ENCODE data around the gene ACTL8.

DNA sequence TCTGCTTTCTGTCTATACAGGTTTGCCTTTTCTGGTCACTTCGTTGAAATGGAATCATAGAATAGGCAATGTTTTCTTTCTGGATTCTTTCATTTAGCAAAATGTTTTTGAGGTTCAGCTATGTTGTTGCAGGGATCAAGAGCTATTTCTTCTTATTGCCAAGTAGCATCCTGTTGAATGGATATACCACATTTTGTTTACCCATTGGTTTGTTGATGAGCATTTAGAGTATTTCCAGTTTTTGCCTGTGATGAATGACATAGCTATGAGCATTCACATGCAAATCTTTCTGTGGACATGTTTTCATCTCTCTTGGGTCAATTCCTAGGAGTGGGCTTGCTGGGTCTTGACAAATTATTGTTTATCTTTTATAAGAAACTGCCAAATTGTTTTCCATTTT, 115.5 kb downstream of the ACTL8 start:
- no peak for TF ChIP-seq REST (IDR thresholded peaks at IDR 0.05; ENCODE audit: low read depth)
- no peak for TF ChIP-seq POLR2A (IDR thresholded peaks at IDR 0.05; ENCODE audit: borderline replicate concordance, extremely low read depth, insufficient read depth, insufficient read length)
- TF ChIP-seq CTCF (IDR thresholded peaks at IDR 0.05 in 2 of 3, conservative IDR thresholded peaks at IDR 0.05 in 1 of 3; ENCODE audit: borderline replicate concordance in 1 of 3, insufficient read depth in 1 of 3, low read depth in 2 of 3, low read length in 2 of 3) = no peak
- TF ChIP-seq, protein P1, sequence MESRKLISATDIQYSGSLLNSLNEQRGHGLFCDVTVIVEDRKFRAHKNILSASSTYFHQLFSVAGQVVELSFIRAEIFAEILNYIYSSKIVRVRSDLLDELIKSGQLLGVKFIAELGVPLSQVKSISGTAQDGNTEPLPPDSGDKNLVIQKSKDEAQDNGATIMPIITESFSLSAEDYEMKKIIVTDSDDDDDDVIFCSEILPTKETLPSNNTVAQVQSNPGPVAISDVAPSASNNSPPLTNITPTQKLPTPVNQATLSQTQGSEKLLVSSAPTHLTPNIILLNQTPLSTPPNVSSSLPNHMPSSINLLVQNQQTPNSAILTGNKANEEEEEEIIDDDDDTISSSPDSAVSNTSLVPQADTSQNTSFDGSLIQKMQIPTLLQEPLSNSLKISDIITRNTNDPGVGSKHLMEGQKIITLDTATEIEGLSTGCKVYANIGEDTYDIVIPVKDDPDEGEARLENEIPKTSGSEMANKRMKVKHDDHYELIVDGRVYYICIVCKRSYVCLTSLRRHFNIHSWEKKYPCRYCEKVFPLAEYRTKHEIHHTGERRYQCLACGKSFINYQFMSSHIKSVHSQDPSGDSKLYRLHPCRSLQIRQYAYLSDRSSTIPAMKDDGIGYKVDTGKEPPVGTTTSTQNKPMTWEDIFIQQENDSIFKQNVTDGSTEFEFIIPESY (IDR thresholded peaks at IDR 0.05; ENCODE audit: extremely low read depth, insufficient replicate concordance, low read length) = no peak
- no peak for TF ChIP-seq POLR2AphosphoS5 (IDR thresholded peaks at IDR 0.05; ENCODE audit: low read depth, low read length)
- no peak for TF ChIP-seq EZH2phosphoT487 (IDR thresholded peaks at IDR 0.05; ENCODE audit: borderline replicate concordance)
- TF ChIP-seq SP1 (IDR thresholded peaks at IDR 0.05; ENCODE audit: low read depth) = no peak
- no peak for TF ChIP-seq EZH2 (IDR thresholded peaks at IDR 0.05)
